NCI-H1048 (cell line): ENCODE measurements around the gene NTNG2.
A peak's percentile ranks its signal among the peaks of the same experiment; 100 is the strongest.

Source experiments
- DNase-seq: peaks from one replicate; lab custom pipeline; 2025; lab: John Stamatoyannopoulos, UW

NTNG2 gene

GRCh38 chr9:132236662-132237311 is 74.9 kb downstream of the NTNG2 start:
- no peak for DNase-seq

- DNase-seq, result no peak
Measured at GRCh38 chr9:132237481-132237880, 75.6 kb downstream of the NTNG2 start.

GRCh38 chr9:132238026-132238972 is 76.4 kb downstream of the NTNG2 start:
- no peak for DNase-seq

DNA sequence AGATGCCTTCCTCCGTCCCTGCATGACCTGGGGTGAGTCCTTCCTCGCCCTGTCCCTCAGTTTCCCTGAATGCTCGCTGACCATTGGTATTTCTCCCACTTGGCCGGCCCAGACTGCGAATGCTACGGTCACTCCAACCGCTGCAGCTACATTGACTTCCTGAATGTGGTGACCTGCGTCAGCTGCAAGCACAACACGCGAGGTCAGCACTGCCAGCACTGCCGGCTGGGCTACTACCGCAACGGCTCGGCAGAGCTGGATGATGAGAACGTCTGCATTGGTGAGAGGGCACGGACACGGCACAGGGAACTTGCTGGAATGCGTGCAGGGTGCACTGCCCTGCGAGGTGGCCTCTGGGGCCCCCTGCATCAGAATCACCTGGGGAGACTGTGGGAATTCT is 77.1 kb downstream of the NTNG2 start:
- DNase-seq, result no peak

DNA sequence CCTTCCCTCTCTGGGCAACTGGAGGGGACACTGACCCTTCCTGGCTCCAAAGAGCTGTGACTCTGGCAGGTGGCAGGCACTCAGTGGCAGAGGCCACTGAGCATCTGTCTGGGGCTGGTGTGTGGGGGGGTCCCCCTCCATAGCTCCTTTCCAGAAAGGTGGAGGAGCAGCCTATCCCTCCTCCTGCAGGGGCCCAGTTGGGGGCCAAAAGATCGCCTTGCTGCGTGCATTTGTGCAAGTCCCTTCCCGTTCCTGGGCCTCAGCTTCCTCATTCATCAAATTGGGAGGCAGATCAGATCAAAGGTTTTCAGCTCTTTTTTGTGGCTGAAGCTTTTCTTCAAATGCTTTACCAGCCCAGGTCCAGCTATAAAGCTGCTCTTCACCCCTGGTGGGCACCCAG is 77.7 kb downstream of the NTNG2 start:
- DNase-seq, result no peak

DNA sequence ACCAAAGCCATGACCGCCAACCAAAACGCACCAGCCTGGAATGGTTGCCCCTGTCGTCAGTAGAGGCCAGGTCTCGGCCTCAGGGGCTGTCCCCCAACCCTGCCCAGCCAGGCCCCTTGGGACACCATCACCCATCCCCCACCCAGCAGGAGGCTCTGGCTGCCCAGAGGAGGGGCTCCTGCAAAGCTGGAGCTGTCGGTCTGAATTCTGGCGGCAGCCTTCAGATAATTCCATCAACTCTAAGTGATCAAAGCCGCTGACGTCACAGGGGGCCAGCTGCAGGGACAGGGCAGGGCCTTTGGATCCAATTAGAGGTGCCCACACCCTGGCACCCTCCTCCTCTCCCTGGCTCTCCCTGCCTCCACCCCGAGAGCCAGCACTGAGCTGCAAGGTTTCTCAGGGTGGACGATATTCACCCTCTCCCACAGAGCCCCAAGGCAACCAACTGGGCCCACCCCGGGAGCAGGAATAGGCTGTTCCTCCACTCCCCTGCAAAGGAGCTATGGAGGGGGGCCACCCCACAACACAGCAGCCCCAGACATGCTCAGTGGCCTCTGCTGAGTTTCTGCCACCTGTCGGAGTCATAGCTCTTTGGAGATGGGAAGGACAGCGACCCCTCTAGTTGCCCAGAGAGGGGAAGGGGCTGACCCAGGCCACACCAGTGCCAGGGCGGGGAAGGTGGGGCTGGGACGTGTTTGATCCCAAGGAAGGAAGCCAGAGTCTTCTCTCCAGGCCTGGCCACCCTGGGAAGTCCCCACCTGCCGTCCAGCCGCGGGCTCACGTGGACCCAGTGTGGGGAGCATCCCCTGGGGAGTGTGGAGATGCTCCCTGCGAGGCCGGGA is 78.4 kb downstream of the NTNG2 start:
- no peak for DNase-seq

DNA sequence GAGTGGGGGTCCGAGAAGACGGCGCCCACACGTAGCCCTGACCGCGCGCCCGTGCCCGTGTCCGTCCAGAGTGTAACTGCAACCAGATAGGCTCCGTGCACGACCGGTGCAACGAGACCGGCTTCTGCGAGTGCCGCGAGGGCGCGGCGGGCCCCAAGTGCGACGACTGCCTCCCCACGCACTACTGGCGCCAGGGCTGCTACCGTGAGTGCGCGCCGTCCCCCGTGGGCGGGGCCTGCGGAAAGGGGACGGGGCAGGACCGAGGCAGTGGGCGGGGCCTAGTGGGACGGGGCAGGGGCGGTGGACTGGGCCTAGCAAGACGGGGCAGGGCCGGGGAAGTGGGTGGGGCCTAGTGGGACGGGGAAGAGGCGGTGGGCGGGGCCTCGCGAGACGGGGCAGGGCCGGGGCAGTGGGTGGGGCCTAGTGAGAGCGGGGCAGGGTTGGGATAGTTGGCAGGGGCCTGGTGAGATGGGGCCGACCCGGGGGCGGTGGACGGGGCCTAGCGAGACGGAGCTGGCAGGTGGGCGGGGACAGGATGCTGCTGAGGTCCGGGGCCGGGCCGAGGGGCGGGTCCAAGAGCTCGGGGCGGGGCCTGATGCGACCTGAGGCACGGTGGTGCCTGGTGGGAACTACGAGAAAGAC is 79.1 kb downstream of the NTNG2 start:
- peak; percentile 95 for DNase-seq

- no peak for DNase-seq
Measured at GRCh38 chr9:132241483-132241839, 79.6 kb downstream of the NTNG2 start.

GRCh38 chr9:132241840-132242620 is 80.2 kb downstream of the NTNG2 start:
- DNase-seq, result peak; percentile 18

GRCh38 chr9:132242621-132243155 is 80.8 kb downstream of the NTNG2 start:
- no peak for DNase-seq

- no peak for DNase-seq
Measured at GRCh38 chr9:132243156-132244074, 81.6 kb downstream of the NTNG2 start.

DNA sequence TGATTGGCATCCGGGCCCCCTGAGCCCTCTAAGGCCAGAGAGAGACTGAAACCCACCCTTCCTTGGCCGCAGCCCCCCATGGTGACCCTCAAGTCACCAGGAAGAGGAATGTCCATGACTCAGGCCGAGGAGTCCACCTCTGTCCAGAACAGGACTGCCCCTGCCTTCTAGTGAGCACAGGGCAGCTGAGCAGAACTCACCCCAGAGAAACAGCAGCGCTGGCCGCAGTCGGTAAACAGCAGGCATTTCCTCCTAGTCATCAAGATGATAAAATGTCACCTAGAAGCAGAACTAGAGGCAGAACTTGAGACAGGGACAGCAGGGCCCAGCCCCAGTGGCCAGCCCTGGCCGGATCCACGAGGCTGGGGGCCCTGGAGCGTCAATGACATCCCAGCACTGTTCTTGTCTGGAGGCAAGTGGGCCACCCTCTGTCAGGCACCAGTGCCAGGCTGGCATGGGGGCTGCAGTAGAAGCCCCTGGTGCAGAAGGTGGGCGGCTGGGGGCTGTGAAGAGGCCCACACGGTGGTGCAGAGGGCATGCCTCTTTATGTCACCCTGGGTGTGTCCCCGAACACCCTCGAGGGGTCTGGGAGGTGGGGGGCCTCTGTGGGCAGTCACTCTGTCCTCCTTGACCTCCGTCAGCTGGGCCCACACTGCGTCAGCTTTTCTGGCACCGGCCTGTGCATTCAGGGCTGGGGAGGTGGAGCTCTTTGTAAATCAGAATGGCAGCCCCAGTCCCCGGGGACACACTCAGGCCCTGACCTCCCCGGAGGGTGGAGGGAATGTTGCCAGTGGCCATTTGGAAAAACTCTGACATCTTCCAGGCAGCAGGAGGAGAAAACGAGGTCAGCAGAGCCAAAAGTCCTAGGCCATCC is 83.0 kb downstream of the NTNG2 start:
- no peak for DNase-seq

DNA sequence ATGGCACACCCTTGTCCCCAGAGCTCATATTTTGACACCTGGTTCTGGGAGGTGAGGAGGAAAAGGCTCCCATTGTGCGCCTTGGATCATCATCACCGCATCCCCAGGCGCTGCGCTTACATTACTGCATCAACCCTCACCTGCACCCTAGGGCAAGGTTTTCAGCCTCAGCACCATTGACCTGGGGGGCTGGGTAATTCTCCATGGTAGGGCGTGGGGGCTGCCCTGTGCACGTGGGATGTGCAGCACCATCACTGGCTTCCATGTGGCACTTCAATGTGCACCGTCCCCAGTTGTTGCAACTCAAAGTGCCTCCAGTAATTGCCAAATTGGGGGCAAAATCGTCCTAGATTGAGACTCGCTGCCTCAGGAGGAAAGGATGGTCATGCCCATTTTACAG is 83.6 kb downstream of the NTNG2 start:
- DNase-seq, result no peak

- no peak for DNase-seq
Measured at GRCh38 chr9:132247942-132248341, 86.1 kb downstream of the NTNG2 start.

GRCh38 chr9:132249123-132249522 is 87.3 kb downstream of the NTNG2 start:
- no peak for DNase-seq

- no peak for DNase-seq
Measured at GRCh38 chr9:132249690-132250089, 87.8 kb downstream of the NTNG2 start.

DNA sequence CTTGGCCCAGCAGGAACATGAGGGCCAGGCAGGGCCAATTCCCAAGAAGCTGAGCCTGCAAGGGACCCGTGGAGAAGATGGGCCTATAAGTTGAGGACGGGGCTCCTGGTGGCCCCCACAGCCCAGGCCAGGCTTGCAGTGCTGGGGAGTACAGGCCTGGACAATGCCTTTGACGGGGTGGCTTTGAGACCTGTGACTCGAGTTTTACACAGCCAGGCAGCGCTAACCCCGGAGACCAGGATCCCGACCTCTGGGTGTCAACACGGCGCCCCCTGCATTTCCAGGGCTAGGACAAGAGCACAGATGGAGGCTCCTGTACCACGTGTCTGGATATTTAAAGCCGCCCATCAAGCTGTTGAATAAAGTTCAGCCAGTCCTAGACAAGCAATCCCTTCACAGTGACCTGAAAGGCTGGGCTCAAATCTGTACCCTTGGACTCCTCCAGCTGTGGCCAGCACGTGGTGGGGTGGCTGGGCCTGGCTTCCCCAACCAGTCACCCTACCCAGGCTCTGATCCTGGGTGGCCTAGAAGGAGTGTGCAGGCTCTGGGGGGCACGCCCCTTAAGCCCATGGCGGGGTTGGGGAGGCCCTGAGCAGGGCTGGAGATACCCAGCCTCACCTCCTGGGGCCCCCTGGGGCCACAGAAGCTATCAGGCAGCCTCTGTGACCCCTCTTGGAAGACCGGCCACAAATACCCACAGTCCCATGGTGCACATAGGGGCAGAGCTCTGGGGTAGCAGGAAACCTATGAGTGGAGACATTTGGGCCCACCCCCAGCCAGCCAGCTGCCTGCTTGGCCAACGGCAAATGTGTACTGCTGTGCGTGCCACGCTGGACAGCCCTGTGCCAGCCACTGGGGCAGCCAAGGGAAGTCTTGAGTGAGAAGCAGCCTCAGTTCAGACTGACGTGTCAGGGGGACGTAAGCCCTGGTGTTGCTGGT is 88.7 kb downstream of the NTNG2 start:
- no peak for DNase-seq

DNA sequence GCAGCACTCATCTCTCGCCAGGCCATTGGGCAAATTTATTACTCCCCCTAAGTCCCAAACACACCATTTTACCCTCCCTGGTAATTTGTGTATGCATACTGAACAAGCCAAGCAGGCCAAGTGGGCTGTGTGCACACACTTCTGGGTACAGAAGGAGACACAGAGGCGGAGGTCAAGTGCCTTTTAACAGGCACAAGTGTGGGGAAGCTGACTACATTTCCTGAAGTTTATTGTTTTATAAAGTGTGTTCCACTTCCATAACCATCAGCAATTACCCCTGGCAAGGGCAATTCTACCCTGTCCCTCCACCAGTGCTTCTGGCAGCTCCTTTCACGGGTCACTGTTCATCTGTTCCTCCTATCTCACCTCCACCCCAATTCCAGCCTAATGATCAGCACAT is 99.0 kb downstream of the NTNG2 start:
- DNase-seq, result no peak
